A673 (cell line): ENCODE results near the gene MRNIP. TPM values are rescaled to one million over a fixed set of nuclear protein-coding genes. Genes with fewer than 3 reads are reported as not detected.

ENCODE experiments used
- BruUV-seq: library from RNA; stranded (reverse); fragments of 400-500 nt; replicated peaks from 2 replicates; lab custom pipeline; 2021; lab: Mats Ljungman, UMichigan
- CTCF ChIA-PET: fragments of 300-600 bp; sonication (Branson Sonifier 250); formaldehyde crosslinking; loops from one replicate; lab custom pipeline; 2022; ENCODE audit warnings: antibody characterized with exemption; lab: Charles Lee
- POLR2A ChIA-PET: fragments of 300-600 bp; sonication (Branson Sonifier 250); formaldehyde crosslinking; loops from one replicate; lab custom pipeline; 2022; ENCODE audit warnings: antibody characterized with exemption; ENCODE audit not compliant: low non-redundant PET; lab: Charles Lee
- DNase-seq: peaks from one replicate; pipeline ENCODE4 v3.0.0-alpha.2; 2015; ENCODE audit warnings: low spot score
- H3K27ac ChIP-seq: fragments of 200-600 bp; sonication (generic); 2 replicates; pipeline ENCODE4 v1.5.1; 2016; ENCODE audit warnings: mixed run types, low read depth, mild to moderate bottlenecking, mixed read lengths, antibody characterized with exemption, low read length; ENCODE audit not compliant: poor library complexity, severe bottlenecking
- H3K27me3 ChIP-seq: fragments of 200-600 bp; sonication (generic); replicated peaks from 2 replicates; pipeline ENCODE4 v1.6.1; 2017; ENCODE audit warnings: mixed run types, low read depth, mild to moderate bottlenecking, mixed read lengths, antibody characterized with exemption, low read length; ENCODE audit not compliant: insufficient read depth, poor library complexity
- H3K36me3 ChIP-seq: fragments of 200-600 bp; sonication (generic); 2 replicates; pipeline ENCODE4 v1.6.1; 2016; ENCODE audit warnings: mixed run types, mild to moderate bottlenecking, mixed read lengths, antibody characterized with exemption, low read length; ENCODE audit not compliant: insufficient read depth, poor library complexity, severe bottlenecking
- H3K4me1 ChIP-seq: fragments of 200-600 bp; sonication (generic); 2 replicates; pipeline ENCODE4 v1.6.1; 2017; ENCODE audit warnings: mixed run types, mild to moderate bottlenecking, mixed read lengths, antibody characterized with exemption, low read length; ENCODE audit not compliant: insufficient read depth, poor library complexity, severe bottlenecking
- H3K4me3 ChIP-seq: fragments of 200-600 bp; sonication (generic); 2 replicates; pipeline ENCODE4 v1.5.1; 2016; ENCODE audit warnings: low read depth, mixed run types, mild to moderate bottlenecking, mixed read lengths, low read length; ENCODE audit not compliant: poor library complexity, severe bottlenecking
- H3K9me3 ChIP-seq: fragments of 200-600 bp; sonication (generic); 2 replicates; pipeline ENCODE4 v1.6.1; 2016; ENCODE audit warnings: mixed run types, low read depth, mild to moderate bottlenecking, mixed read lengths, antibody characterized with exemption, low read length; ENCODE audit not compliant: poor library complexity, severe bottlenecking
- CTCF ChIP-seq: fragments of 300-800, 200-600 bp; sonication (generic); conservative IDR thresholded peaks from 2 replicates; pipeline ENCODE4 v1.5.1; 2017; ENCODE audit warnings: low read depth, mild to moderate bottlenecking, antibody characterized with exemption, low read length, moderate library complexity, mixed read lengths
- EZH2 ChIP-seq: fragments of 200-600 bp; sonication (generic); IDR thresholded peaks from 2 replicates; pipeline ENCODE4 v1.6.1; 2017; ENCODE audit warnings: borderline replicate concordance, low read depth, mild to moderate bottlenecking, mixed read lengths, antibody characterized with exemption, low read length; ENCODE audit not compliant: poor library complexity, severe bottlenecking
- intact Hi-C: fragments of 100-400 bp; cut with micrococcal nuclease; formaldehyde crosslinking; loops from one replicate; pipeline ENCODE4 v1.10.0; 2022; ENCODE audit not compliant: unreplicated experiment
- total RNA-seq: library from RNA; stranded (reverse); gene quantifications from 2 replicates; pipeline ENCODE4 v1.2.3, GENCODE V29; 2021

Gene MRNIP
- total RNA-seq, 1 experiment from 2014 or later, result 31.3 TPM

DNA sequence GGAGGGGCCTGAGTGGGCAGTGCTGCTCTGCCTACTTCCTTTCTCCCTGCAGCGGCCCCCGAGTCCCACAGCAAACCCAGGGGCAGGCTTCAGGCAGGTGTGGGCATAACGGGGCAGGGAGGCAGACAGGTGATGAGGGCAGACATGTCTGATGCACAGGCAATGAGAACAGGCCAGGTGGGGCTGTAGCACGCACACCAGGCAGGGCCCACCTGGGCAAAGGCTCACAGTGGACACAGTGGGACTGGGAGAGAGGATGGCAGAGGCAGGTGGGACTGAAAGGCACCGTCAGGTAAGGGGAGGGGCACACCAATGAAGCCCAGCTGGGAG, 59.0 kb downstream of the MRNIP start:
- no TSS peak for BruUV-seq
- ChIA-PET POLR2A (no interaction called here), CTCF (no interaction called here)
- Histone ChIP-seq H3K9me3 (no peaks in the 10 kb centered on the region), H3K27me3 (no peaks in the 10 kb centered on the region), H3K36me3 (peaks cover 11% of the 10 kb centered on the region), H3K27ac (no peak overlapping the region), H3K4me1 (peaks cover 19% of the 10 kb centered on the region), H3K4me3 (no peak overlapping the region)
- no peak for DNase-seq
- intact Hi-C loops, result no loop called here
- TF ChIP-seq CTCF, result no peak
- TF ChIP-seq EZH2, result no peak

- H3K27ac ChIP-seq, result no peak overlapping the region
- BruUV-seq, result no TSS peak
- H3K9me3 ChIP-seq, result no peaks in the 10 kb centered on the region
- peaks cover 13% of the 10 kb centered on the region for H3K4me1 ChIP-seq
- no peak for DNase-seq
- no peak overlapping the region for H3K4me3 ChIP-seq
- intact Hi-C loops, result no loop called here
- H3K36me3 ChIP-seq, result peaks cover 11% of the 10 kb centered on the region
- H3K27me3 ChIP-seq, result no peaks in the 10 kb centered on the region
- ChIA-PET POLR2A (no interaction called here), CTCF (no interaction called here)
- TF ChIP-seq CTCF, result no peak
- TF ChIP-seq EZH2, result no peak
These were observed 59.6 kb downstream of the MRNIP start for GRCh38 chr5:179798771-179799643.

DNA sequence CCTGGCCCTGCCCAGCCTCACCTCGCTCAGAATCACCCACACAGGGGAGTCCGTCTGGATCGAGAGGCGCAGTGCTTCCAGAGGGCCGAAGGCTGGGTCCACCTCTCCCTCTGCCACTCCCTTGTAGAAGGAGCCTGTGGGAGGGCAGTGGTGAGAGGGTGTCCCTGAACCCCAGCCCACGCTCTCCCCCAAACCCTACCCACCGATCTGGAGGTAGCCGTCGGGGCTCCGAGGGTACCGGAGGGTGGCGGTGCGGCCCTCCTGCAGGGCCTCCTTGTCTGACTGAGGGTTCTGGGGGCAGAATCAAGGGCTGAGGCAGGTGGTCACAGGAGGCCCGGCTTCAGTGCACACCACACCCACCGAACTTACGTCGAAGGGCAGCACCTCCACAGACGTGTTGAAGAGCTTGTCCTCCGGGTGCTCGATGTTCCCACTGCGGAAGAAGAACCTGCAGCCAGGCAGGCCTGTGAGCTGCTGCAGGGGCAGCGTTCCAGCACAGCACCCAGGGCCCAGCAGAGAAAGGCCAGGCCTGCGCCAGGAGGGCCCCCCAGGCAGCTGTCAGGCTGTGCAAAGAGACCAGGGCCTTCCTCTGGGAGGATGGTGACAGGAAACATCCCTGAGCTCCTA, 60.4 kb downstream of the MRNIP start:
- Histone ChIP-seq H3K9me3 (no peaks in the 10 kb centered on the region), H3K4me1 (peaks cover 7% of the 10 kb centered on the region), H3K36me3 (peaks cover 11% of the 10 kb centered on the region), H3K27ac (no peak overlapping the region), H3K4me3 (no peak overlapping the region), H3K27me3 (no peaks in the 10 kb centered on the region)
- TF ChIP-seq EZH2 (no peak), CTCF (no peak)
- ChIA-PET POLR2A (no interaction called here), CTCF (no interaction called here)
- no peak for DNase-seq
- intact Hi-C loops, result no loop called here
- BruUV-seq, result no TSS peak
